NOMO-1 (cell line): ENCODE results near the gene CIC.

Experiments
- DNase-seq, 2 experiments: peaks; one replicate each; lab custom pipeline; 2025; ENCODE audit not compliant: unreplicated experiment in 2 of 2; lab: John Stamatoyannopoulos, UW

The CIC gene

GRCh38 chr19:42301646-42302203 lies 32.7 kb downstream of the CIC start, which contains the start of gene PRR19:
PRR19 (plus strand) TSS chr19:42302132; CDS start chr19:42309585, 7,453 bp downstream.
- peak in 1 of 2 experiments; percentile 48 for DNase-seq

- DNase-seq, result no peak
These were observed 34.0 kb downstream of the CIC start for GRCh38 chr19:42303101-42303464.

- DNase-seq, result no peak
These were observed 34.8 kb downstream of the CIC start for GRCh38 chr19:42303876-42304275.

- no peak for DNase-seq
These were observed 37.6 kb downstream of the CIC start for GRCh38 chr19:42306646-42307045.

- no peak for DNase-seq
These were observed 40.6 kb downstream of the CIC start for GRCh38 chr19:42309686-42310085.

GRCh38 chr19:42311657-42312056 lies 42.6 kb downstream of the CIC start:
- no peak for DNase-seq

- no peak for DNase-seq
These were observed 43.3 kb downstream of the CIC start for GRCh38 chr19:42312370-42312769.

- peak; percentile 39 to 57 for DNase-seq
These were observed 44.2 kb downstream of the CIC start, which contains the start of gene TMEM145 for GRCh38 chr19:42313096-42313839. TMEM145 (plus strand) TSS chr19:42313309; CDS start chr19:42313377, 68 bp downstream.

- no peak for DNase-seq
These were observed 45.0 kb downstream of the CIC start for GRCh38 chr19:42313840-42314755.

GRCh38 chr19:42315024-42315423 lies 46.0 kb downstream of the CIC start:
- DNase-seq, result no peak

- peak; percentile 31 to 35 for DNase-seq
These were observed 47.5 kb downstream of the CIC start for GRCh38 chr19:42316223-42317211.

GRCh38 chr19:42317535-42317934 lies 48.5 kb downstream of the CIC start:
- no peak for DNase-seq

- DNase-seq, result no peak
These were observed 53.3 kb downstream of the CIC start for GRCh38 chr19:42322305-42322704.

- DNase-seq, result no peak
These were observed 54.4 kb downstream of the CIC start for GRCh38 chr19:42323473-42323851.

GRCh38 chr19:42323852-42324654 lies 55.0 kb downstream of the CIC start:
- peak; percentile 6 to 30 for DNase-seq

GRCh38 chr19:42324655-42325307 lies 55.7 kb downstream of the CIC start:
- no peak for DNase-seq

- DNase-seq, result peak; percentile 99
These were observed 56.4 kb downstream of the CIC start, which contains the start of gene MEGF8 for GRCh38 chr19:42325308-42325895. MEGF8 (plus strand) TSS chr19:42325635; CDS start chr19:42326244, 609 bp downstream.
